Mammary microvascular endothelial cell (primary cell): ENCODE results near the gene C7orf33. TPM values are rescaled to one million over a fixed set of nuclear protein-coding genes. Genes with fewer than 3 reads are reported as not detected.

Source experiments
- total RNA-seq: library from RNA; depleted of rRNA; stranded (reverse); fragments of >200 nt; gene quantifications from 2 replicates; pipeline ENCODE4 v1.2.3, GENCODE V29; 2015

Gene C7orf33, protein sequence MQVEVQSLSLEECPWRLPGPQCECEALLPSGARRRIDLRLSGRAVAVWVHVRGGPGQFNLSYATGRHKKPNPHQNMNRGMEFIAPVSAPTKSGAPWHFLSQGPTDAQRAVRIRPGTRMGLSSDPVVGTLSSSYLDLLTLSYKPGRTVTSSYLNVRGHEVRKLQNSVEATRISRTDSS
- total RNA-seq, result not detected in 2 replicates

DNA sequence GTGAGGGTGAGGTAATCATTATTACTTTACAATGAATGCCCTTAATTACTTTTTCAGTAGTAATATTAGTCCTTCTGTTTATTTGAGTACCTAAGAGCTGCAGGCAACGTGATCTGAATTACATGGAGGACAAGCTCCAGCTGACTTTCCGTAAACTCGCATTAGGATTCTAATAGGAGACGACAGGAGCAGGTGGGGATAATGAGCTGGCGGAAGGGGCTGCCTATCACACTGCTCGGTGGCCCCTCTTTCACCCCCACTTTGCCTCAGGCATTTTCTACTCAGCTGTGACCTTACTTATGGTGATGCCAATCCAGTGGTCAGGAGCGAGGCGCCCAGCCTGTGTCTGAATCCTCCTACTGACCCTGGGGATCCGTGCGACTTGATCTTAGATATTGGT, at the start of gene C7orf33:
TSS of gene C7orf33 (plus strand) at position 296 of the 400 bp plus-strand sequence. CDS start 160 bp downstream, outside the sequence.

Other genes with a start within 250 kb of the C7orf33 start
- 38.0 and 46.3 TPM in 2 replicates for gene CUL1, start 108.1 kb downstream of the C7orf33 start, total RNA-seq